ENCODE data around the gene GNAT3.

The GNAT3 gene

GRCh38 chr7:80414331-80414730, 97.5 kb downstream of the GNAT3 start:
- no peak for DNase-seq

DNA sequence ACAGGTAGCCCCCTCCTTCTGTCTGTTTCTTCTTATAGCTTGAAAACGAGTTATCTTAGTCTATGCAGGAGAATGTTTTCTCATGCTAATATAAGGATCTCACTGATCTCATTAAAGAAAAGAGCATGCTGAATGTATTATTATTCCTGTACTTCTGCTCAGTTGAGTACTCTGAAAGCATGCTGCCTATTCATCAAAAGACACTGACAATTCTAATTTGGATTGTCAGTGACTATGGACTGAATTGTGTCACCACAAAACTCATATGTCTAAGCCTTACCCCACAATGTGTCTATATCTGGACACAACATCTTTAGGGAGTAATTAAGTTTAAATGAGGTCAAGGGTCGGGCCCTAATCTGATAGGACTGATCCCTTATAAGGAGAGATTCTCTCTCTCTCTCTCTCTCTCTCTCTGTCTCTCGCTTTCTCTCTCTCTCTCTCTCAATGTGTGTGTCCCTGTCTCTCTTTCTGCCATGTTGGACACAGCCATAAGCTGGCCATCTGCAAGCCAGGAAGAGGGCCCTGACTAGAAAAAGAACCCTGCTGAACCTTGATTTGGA, 98.4 kb downstream of the GNAT3 start:
- no peak for DNase-seq

- DNase-seq, result no peak
Measured at GRCh38 chr7:80412842-80413241, 99.0 kb downstream of the GNAT3 start.

GRCh38 chr7:80411621-80412020, 100.2 kb downstream of the GNAT3 start:
- DNase-seq, result no peak

DNA sequence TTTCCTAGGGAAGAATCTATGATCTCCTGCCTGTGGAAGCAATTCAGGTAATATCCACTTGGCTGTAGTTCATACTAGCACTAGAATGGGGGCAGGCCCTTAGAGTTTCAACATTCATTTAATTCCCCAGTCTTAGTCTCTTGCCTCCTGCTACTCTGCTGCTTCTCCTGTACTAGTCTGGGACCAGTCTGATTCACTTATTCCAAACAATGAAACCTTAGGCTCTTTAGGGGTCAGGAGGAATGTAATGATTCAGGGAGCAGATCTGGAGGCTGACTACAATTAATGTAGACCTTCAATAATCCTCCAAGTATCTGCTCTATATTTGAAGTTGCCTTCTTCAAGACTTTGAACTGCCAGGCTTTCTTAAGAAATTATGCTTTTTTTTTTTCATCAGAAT, 101.8 kb downstream of the GNAT3 start:
- no peak for DNase-seq

Data from CD4-positive, alpha-beta T cell treated with Interleukin-1 beta for 1 hour (primary cell).